H1 (cell line): ENCODE results near the gene GPD1. TPM values are rescaled to one million over a fixed set of nuclear protein-coding genes. Genes with fewer than 3 reads are reported as not detected.

ENCODE experiments used
- polyA plus RNA-seq, 7 experiments: library from polyadenylated mRNA; depleted of rRNA in 3 of 7; stranded (reverse) in 5 of 7; unstranded in 2 of 7; fragments of >200 nt in 5 of 7; fragments of 200-250 nt in 2 of 7; gene quantifications; 1 replicate in 5 of 7; 2 replicates in 1 of 7; 4 replicates in 1 of 7; pipeline versions ENCODE4 v1.2.1 to v1.2.3, GENCODE V29; 2011 to 2013; ENCODE audit warnings: missing spikeins in 2 of 7, mixed read lengths in 2 of 7
- total RNA-seq: library from RNA; stranded (reverse); fragmentation: NEBNext Ultra II Directional; extraction: Animal tissue kit (Norgen Biotek cat#: 25700); gene quantifications from 2 replicates; pipeline ENCODE4 v1.2.1, GENCODE V29; 2021
- TF ChIP-seq, protein P1 (sequence below), 3 experiments: IDR thresholded peaks; 1 replicate in 2 of 3; 2 replicates in 1 of 3; pipeline versions ENCODE4 v1.5.1 to v1.6.1; 2011; ENCODE audit warnings: low read length in 3 of 3, mild to moderate bottlenecking in 3 of 3, inconsistent platforms in 2 of 3, low read depth in 1 of 3, moderate library complexity in 1 of 3; ENCODE audit not compliant: insufficient read depth in 1 of 3; ENCODE audit errors: control extremely low read depth in 1 of 3

GPD1 gene
- total and polyA plus RNA-seq, 2 of the 8 experiments (the other 6 are each of a cell fraction or from before 2014, with no cell fraction given) = 0.45 to 0.74 TPM

DNA sequence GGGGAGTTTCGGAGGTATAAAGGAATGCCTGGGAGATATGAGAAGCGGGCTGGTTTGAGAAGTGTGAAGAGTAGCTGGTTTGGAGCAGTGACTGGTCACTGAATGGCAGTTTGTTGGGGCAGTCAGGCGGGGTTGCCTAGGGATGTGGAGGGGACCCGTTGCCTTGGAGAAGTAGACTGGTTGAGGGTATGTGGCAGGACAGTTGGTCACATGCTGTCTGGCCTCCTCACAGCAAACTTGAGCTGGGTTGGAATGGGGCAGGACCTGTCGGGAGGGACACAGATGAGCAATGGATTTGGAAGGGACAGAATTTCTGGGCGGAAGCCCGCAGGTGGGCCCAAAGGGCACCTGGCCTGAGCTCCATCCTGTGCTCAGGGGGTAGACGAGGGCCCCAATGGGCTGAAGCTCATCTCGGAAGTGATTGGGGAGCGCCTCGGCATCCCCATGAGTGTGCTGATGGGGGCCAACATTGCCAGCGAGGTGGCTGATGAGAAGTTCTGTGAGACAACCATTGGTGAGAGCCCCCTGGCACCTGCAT, 2.2 kb downstream of the GPD1 start (continued):
- TF ChIP-seq, protein P1, sequence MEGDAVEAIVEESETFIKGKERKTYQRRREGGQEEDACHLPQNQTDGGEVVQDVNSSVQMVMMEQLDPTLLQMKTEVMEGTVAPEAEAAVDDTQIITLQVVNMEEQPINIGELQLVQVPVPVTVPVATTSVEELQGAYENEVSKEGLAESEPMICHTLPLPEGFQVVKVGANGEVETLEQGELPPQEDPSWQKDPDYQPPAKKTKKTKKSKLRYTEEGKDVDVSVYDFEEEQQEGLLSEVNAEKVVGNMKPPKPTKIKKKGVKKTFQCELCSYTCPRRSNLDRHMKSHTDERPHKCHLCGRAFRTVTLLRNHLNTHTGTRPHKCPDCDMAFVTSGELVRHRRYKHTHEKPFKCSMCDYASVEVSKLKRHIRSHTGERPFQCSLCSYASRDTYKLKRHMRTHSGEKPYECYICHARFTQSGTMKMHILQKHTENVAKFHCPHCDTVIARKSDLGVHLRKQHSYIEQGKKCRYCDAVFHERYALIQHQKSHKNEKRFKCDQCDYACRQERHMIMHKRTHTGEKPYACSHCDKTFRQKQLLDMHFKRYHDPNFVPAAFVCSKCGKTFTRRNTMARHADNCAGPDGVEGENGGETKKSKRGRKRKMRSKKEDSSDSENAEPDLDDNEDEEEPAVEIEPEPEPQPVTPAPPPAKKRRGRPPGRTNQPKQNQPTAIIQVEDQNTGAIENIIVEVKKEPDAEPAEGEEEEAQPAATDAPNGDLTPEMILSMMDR (IDR thresholded peaks at IDR 0.05; ENCODE audit: control extremely low read depth in 1 of 3, insufficient read depth in 1 of 3, low read depth in 1 of 3, low read length in 3 of 3) = no peak
